Endodermal cell (in vitro differentiated cells): ENCODE results near the gene OXT. TPM values are rescaled to one million over a fixed set of nuclear protein-coding genes. Genes with fewer than 3 reads are reported as not detected.
A peak's percentile ranks its signal among the peaks of the same experiment; 100 is the strongest.

Experiments
- DNase-seq: peaks from one replicate; pipeline ENCODE4 v3.0.0-alpha.2; 2017
- H3K27ac ChIP-seq: 2 replicates; pipeline ENCODE4 v1.5.1; 2013; ENCODE audit warnings: mild to moderate bottlenecking, low read depth, low read length, moderate library complexity
- H3K27me3 ChIP-seq: 2 replicates; pipeline ENCODE4 v1.6.1; 2013; ENCODE audit warnings: mild to moderate bottlenecking, low read length, moderate library complexity; ENCODE audit not compliant: insufficient read depth, control insufficient read depth, poor library complexity, severe bottlenecking
- H3K36me3 ChIP-seq: 2 replicates; pipeline ENCODE4 v1.7.0; 2013; ENCODE audit warnings: mild to moderate bottlenecking, low read length, moderate library complexity; ENCODE audit not compliant: control insufficient read depth, insufficient read depth
- H3K4me1 ChIP-seq: one replicate; pipeline ENCODE4 v1.7.0; 2013; ENCODE audit warnings: low read length; ENCODE audit not compliant: control insufficient read depth, insufficient read depth
- H3K4me3 ChIP-seq: 2 replicates; pipeline ENCODE4 v1.5.1; 2013; ENCODE audit warnings: mild to moderate bottlenecking, low read length, moderate library complexity
- H3K9ac ChIP-seq: 2 replicates; pipeline ENCODE4 v1.6.1; 2013; ENCODE audit warnings: mild to moderate bottlenecking, low read length, moderate library complexity; ENCODE audit not compliant: poor library complexity, severe bottlenecking; ENCODE audit errors: extremely low read depth
- H3K9me3 ChIP-seq: 2 replicates; pipeline ENCODE4 v1.6.1; 2013; ENCODE audit warnings: mild to moderate bottlenecking, low read length, moderate library complexity; ENCODE audit not compliant: control insufficient read depth
- H3K27ac Mint-ChIP-seq: 2 replicates; pipeline ENCODE4 v1.8.0; 2020; ENCODE audit warnings: mixed read lengths
- H3K27me3 Mint-ChIP-seq: 2 replicates; pipeline ENCODE4 v1.8.0; 2021; ENCODE audit warnings: mild to moderate bottlenecking, mixed read lengths; ENCODE audit not compliant: insufficient read depth
- H3K36me3 Mint-ChIP-seq: 2 replicates; pipeline ENCODE4 v1.8.0; 2020; ENCODE audit warnings: low read depth, mixed read lengths
- H3K4me1 Mint-ChIP-seq: 2 replicates; pipeline ENCODE4 v1.8.0; 2020; ENCODE audit warnings: mixed read lengths
- H3K4me3 Mint-ChIP-seq: 2 replicates; pipeline ENCODE4 v1.8.0; 2020; ENCODE audit warnings: mild to moderate bottlenecking, moderate library complexity, mixed read lengths
- H3K9me3 Mint-ChIP-seq: 2 replicates; pipeline ENCODE4 v1.8.0; 2020; ENCODE audit warnings: mild to moderate bottlenecking, mixed read lengths
- CTCF ChIP-seq: fragments of 200-600 bp; sonication (generic); conservative IDR thresholded peaks from 2 replicates; pipeline ENCODE4 v1.5.0; 2021; ENCODE audit warnings: antibody characterized with exemption, mild to moderate bottlenecking
- WGBS, 2 experiments: methylation state at CpG; one replicate each; pipeline versions ENCODE4 v1.1.5 to v1.1.7; 2013; ENCODE audit warnings: missing lambda C conversion rate in 2 of 2, mixed read lengths in 1 of 2; ENCODE audit not compliant: insufficient coverage in 1 of 2, insufficient read length in 1 of 2; 5-methylcytosine and 5-hydroxymethylcytosine counted together
- total RNA-seq, 2 donors: library from RNA; stranded (reverse); fragmentation: NEBNext Ultra II Directional in 1 of 2; extraction: Animal tissue kit (Norgen Biotek cat#: 25700) in 1 of 2; gene quantifications; 2 replicates in 1 of 2; 3 replicates in 1 of 2; pipeline ENCODE4 v1.2.1, GENCODE V29; 2021

Gene OXT
- total RNA-seq, 2 donors from 2014 or later: not detected

GRCh38 chr20:3045816-3046676 is 25.4 kb upstream of the OXT start, which contains the start of gene MRPS26:
Gene MRPS26 (plus strand): TSS chr20:3046052. CDS start chr20:3046069, 17 bp downstream.
- Mint-ChIP-seq H3K9me3 (no peaks in the 10 kb centered on the region), H3K4me1 (peaks cover 23% of the 10 kb centered on the region), H3K27me3 (no peaks in the 10 kb centered on the region), H3K36me3 (peaks cover 38% of the 10 kb centered on the region), H3K27ac (peak within 1 kb of the TSS; percentile 48), H3K4me3 (peak within 1 kb of the TSS; percentile 90)
- no peaks in the 10 kb centered on the region for H3K9me3 ChIP-seq
- peak; percentile 97 for DNase-seq
- H3K4me1 ChIP-seq: peaks cover 3% of the 10 kb centered on the region
- no peaks in the 10 kb centered on the region for H3K27me3 ChIP-seq
- no peak within 1 kb of the TSS for H3K27ac ChIP-seq
- peak within 1 kb of the TSS; percentile 66 for H3K9ac ChIP-seq
- no peak for TF ChIP-seq CTCF
- peak within 1 kb of the TSS; percentile 95 for H3K4me3 ChIP-seq
- WGBS, 2 experiments: 0% methylated on average over 41 to 104 of the region's 104 CpGs
- peaks cover 25% of the 10 kb centered on the region for H3K36me3 ChIP-seq

- Histone ChIP-seq H3K9ac (peak overlapping the region; percentile 66), H3K27ac (no peak overlapping the region), H3K4me3 (peak overlapping the region; percentile 95), H3K4me1 (peaks cover 3% of the 10 kb centered on the region), H3K9me3 (no peaks in the 10 kb centered on the region), H3K36me3 (peaks cover 25% of the 10 kb centered on the region), H3K27me3 (no peaks in the 10 kb centered on the region)
- no peak for TF ChIP-seq CTCF
- H3K4me3 Mint-ChIP-seq: peak overlapping the region; percentile 90
- H3K4me1 Mint-ChIP-seq: peaks cover 18% of the 10 kb centered on the region
- H3K36me3 Mint-ChIP-seq: peaks cover 36% of the 10 kb centered on the region
- DNase-seq: peak; percentile 81
- no peaks in the 10 kb centered on the region for H3K9me3 Mint-ChIP-seq
- peak overlapping the region; percentile 21 for H3K27ac Mint-ChIP-seq
- WGBS, 2 experiments: 43 to 54% methylated on average over 26 to 39 of the region's 39 CpGs
- H3K27me3 Mint-ChIP-seq: no peaks in the 10 kb centered on the region
Observed at GRCh38 chr20:3046677-3047462, 24.6 kb upstream of the OXT start.

- peaks cover 25% of the 10 kb centered on the region for H3K36me3 ChIP-seq
- peak overlapping the region; percentile 95 for H3K4me3 ChIP-seq
- no peaks in the 10 kb centered on the region for H3K9me3 ChIP-seq
- no peaks in the 10 kb centered on the region for H3K9me3 Mint-ChIP-seq
- H3K36me3 Mint-ChIP-seq: peaks cover 36% of the 10 kb centered on the region
- whole genome bisulfite sequencing, 2 experiments: 96 to 98% methylated on average over 11 to 14 of the region's 14 CpGs
- H3K9ac ChIP-seq: no peak overlapping the region
- H3K27me3 ChIP-seq: no peaks in the 10 kb centered on the region
- H3K27ac ChIP-seq: no peak overlapping the region
- peaks cover 11% of the 10 kb centered on the region for H3K4me1 Mint-ChIP-seq
- no peak for TF ChIP-seq CTCF
- peak overlapping the region; percentile 90 for H3K4me3 Mint-ChIP-seq
- no peak overlapping the region for H3K27ac Mint-ChIP-seq
- peaks cover 3% of the 10 kb centered on the region for H3K4me1 ChIP-seq
- no peak for DNase-seq
- H3K27me3 Mint-ChIP-seq: no peaks in the 10 kb centered on the region
Observed at GRCh38 chr20:3047486-3048419, 23.7 kb upstream of the OXT start.
